Measurements from ENCODE around the gene OR8B4.
"Not testable (repeated sequence)": the region's sequence is repeated elsewhere in the genome, so short reads cannot be mapped to it uniquely, and the experiment has no call there.

OR8B4 gene

DNA sequence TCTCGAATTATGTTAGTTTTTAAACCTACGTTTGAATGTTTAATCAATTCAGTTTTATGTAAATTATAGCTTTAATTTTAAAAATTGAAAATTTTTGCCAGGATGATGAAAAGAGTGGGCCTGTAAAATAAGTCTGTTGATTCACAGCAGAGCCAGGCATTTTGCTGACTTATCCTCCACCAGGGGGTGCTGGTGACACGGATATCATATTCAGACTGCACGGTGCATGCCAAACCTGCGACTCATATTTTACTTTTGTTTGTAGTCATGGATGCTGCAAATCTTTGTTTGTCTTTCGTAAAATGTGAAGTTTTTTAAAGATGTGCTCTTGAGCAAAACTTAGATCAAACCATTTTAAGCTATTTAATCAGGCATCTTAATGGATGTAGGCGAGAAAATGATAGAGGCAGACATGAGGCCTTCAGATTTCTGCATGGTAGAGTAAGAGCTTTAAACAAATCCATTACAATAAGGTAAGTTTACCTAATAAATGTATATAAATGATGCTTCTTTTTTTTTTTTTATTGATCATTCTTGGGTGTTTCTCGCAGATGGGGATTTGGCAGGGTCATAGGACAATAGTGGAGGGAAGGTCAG is 22.2 kb downstream of the OR8B4 start:
- Histone ChIP-seq H3K79me2 (ENCODE audit: low read length) (no peaks in the 10 kb centered on the region), H4K20me1 (ENCODE audit: insufficient read depth, low read length) (no peaks in the 10 kb centered on the region), H3K9ac (ENCODE audit: low read length) (no peak overlapping the region), H3K4me1 (ENCODE audit: low read length) (no peaks in the 10 kb centered on the region), H3K36me3 (replicated peaks; ENCODE audit: low read depth, low read length) (no peaks in the 10 kb centered on the region), H3K9me3 (ENCODE audit: insufficient read depth, low read length) (no peaks in the 10 kb centered on the region), H2AFZ (ENCODE audit: low read depth, low read length) (no peak overlapping the region), H3K4me3 (ENCODE audit: low read length) (no peak overlapping the region), H3K27me3 (ENCODE audit: low read depth, low read length) (peaks cover 16% of the 10 kb centered on the region), H3K27ac (ENCODE audit: low read length) (no peak overlapping the region), H3K4me2 (ENCODE audit: low read length) (no peak overlapping the region)
- TF ChIP-seq, protein P1, sequence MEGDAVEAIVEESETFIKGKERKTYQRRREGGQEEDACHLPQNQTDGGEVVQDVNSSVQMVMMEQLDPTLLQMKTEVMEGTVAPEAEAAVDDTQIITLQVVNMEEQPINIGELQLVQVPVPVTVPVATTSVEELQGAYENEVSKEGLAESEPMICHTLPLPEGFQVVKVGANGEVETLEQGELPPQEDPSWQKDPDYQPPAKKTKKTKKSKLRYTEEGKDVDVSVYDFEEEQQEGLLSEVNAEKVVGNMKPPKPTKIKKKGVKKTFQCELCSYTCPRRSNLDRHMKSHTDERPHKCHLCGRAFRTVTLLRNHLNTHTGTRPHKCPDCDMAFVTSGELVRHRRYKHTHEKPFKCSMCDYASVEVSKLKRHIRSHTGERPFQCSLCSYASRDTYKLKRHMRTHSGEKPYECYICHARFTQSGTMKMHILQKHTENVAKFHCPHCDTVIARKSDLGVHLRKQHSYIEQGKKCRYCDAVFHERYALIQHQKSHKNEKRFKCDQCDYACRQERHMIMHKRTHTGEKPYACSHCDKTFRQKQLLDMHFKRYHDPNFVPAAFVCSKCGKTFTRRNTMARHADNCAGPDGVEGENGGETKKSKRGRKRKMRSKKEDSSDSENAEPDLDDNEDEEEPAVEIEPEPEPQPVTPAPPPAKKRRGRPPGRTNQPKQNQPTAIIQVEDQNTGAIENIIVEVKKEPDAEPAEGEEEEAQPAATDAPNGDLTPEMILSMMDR (IDR thresholded peaks at IDR 0.05; ENCODE audit: low read depth, low read length) = peak; percentile 87
- TF ChIP-seq EZH2phosphoT487 (IDR thresholded peaks at IDR 0.05; ENCODE audit: low read depth) = no peak

DNA sequence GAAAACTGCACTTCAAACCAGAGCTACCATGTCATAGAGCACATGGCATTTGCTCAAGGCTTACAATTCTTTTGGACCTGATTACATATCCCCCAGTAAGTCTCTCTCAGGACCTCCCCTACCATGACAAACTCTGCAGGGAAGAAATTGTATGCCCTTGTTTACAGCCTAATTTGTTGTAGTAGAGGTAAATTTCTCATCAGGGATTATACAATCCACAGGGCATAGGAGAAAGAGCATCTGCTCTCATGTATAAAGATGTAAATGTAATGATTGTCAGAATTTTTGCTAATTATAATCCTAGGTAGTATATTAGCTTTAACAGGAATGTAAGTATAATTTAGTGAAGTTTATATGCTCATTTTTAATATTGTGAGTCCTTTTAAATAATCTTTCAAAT is 25.7 kb downstream of the OR8B4 start, which contains the start of gene OR8B3:
OR8B3 (minus strand) TSS at position 101 of the 400 bp plus-strand sequence. CDS start 1,673 bp downstream, outside the sequence.
- H3K4me3 ChIP-seq (ENCODE audit: low read length) = no peak within 1 kb of the TSS
- TF ChIP-seq EZH2phosphoT487 (IDR thresholded peaks at IDR 0.05; ENCODE audit: low read depth) = no peak
- TF ChIP-seq, protein P1 (IDR thresholded peaks at IDR 0.05; ENCODE audit: low read depth, low read length) = no peak

DNA sequence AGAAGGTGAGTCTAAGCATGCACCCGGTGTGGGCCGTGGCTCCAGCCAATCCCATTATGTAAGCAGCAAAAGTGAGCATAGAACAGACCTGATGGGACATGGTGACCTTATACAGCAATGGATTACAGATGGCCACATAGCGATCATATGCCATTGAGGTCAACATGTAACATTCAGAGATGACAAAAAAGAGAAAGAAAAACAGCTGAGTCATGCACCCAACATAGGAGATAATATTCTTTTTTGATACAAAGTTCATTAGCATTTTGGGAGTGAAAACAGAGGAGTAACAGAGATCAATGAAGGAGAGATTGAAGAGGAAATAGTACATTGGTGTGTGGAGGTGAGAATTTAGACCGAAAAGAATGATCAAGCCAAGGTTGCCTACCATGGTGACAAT is 27.8 kb downstream of the OR8B4 start:
- not testable (repeated sequence) for H3K27me3 ChIP-seq (ENCODE audit: low read depth, low read length)

More for the DNA sequence above, 25.7 kb downstream of the OR8B4 start, which contains the start of gene OR8B3:
- H3K9ac ChIP-seq (ENCODE audit: low read length) = no peak within 1 kb of the TSS
- no peak within 1 kb of the TSS for H2AFZ ChIP-seq (ENCODE audit: low read depth, low read length)
- no peaks in the 10 kb centered on the region for H3K79me2 ChIP-seq (ENCODE audit: low read length)
- no peaks in the 10 kb centered on the region for H3K9me3 ChIP-seq (ENCODE audit: insufficient read depth, low read length)
- H3K27me3 ChIP-seq (ENCODE audit: low read depth, low read length) = no peaks in the 10 kb centered on the region
- H3K4me1 ChIP-seq (ENCODE audit: low read length) = no peaks in the 10 kb centered on the region
- H3K27ac ChIP-seq (ENCODE audit: low read length) = no peak within 1 kb of the TSS
- no peaks in the 10 kb centered on the region for H4K20me1 ChIP-seq (ENCODE audit: insufficient read depth, low read length)
- H3K4me2 ChIP-seq (ENCODE audit: low read length) = no peak within 1 kb of the TSS
- H3K36me3 ChIP-seq (replicated peaks; ENCODE audit: low read depth, low read length) = no peaks in the 10 kb centered on the region

DNA sequence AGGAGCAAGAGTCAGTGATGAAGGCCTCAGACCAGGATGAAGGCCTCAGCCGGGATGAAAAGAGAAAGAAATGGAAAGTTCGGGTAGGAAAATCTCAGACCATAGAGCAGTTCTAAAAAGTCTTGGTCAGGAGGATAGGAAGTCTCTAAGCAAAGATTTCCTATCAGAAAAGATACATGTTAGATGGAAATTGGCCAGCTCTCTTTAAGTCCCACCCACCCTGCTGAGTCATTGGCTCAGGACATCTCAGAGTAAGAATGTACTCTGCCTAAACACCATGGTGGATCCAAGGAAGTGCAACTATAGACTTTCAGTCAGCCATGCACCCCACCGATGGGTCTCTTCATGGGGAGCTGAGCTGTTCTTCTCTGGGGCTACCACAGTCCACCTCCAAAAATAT is 30.3 kb downstream of the OR8B4 start:
- Histone ChIP-seq H3K4me2 (ENCODE audit: low read length) (no peak overlapping the region), H3K9ac (ENCODE audit: low read length) (no peak overlapping the region), H2AFZ (ENCODE audit: low read depth, low read length) (no peak overlapping the region), H3K27ac (ENCODE audit: low read length) (no peak overlapping the region), H4K20me1 (ENCODE audit: insufficient read depth, low read length) (no peaks in the 10 kb centered on the region), H3K79me2 (ENCODE audit: low read length) (no peaks in the 10 kb centered on the region), H3K4me3 (ENCODE audit: low read length) (no peak overlapping the region), H3K27me3 (ENCODE audit: low read depth, low read length) (no peaks in the 10 kb centered on the region), H3K4me1 (ENCODE audit: low read length) (no peaks in the 10 kb centered on the region), H3K9me3 (ENCODE audit: insufficient read depth, low read length) (no peaks in the 10 kb centered on the region), H3K36me3 (replicated peaks; ENCODE audit: low read depth, low read length) (no peaks in the 10 kb centered on the region)
- TF ChIP-seq, protein P1 (IDR thresholded peaks at IDR 0.05; ENCODE audit: low read depth, low read length) = no peak
- TF ChIP-seq EZH2phosphoT487 (IDR thresholded peaks at IDR 0.05; ENCODE audit: low read depth) = no peak

More for the DNA sequence above, 27.8 kb downstream of the OR8B4 start:
- not testable (repeated sequence) for H3K9me3 ChIP-seq (ENCODE audit: insufficient read depth, low read length); H4K20me1 ChIP-seq (ENCODE audit: insufficient read depth, low read length); H3K9ac ChIP-seq (ENCODE audit: low read length); H3K4me2 ChIP-seq (ENCODE audit: low read length); H3K36me3 ChIP-seq (replicated peaks; ENCODE audit: low read depth, low read length); H3K4me1 ChIP-seq (ENCODE audit: low read length); H2AFZ ChIP-seq (ENCODE audit: low read depth, low read length); H3K4me3 ChIP-seq (ENCODE audit: low read length); H3K27ac ChIP-seq (ENCODE audit: low read length); H3K79me2 ChIP-seq (ENCODE audit: low read length)

Measured in OCI-LY3 (cell line).